ENCODE measurements around the gene CSMD2. TPM values are rescaled to one million over a fixed set of nuclear protein-coding genes. Genes with fewer than 3 reads are reported as not detected.

Gene CSMD2
- polyA plus RNA-seq, 10 donors = 0.52 to 2.2 (median 0.84) TPM

DNA sequence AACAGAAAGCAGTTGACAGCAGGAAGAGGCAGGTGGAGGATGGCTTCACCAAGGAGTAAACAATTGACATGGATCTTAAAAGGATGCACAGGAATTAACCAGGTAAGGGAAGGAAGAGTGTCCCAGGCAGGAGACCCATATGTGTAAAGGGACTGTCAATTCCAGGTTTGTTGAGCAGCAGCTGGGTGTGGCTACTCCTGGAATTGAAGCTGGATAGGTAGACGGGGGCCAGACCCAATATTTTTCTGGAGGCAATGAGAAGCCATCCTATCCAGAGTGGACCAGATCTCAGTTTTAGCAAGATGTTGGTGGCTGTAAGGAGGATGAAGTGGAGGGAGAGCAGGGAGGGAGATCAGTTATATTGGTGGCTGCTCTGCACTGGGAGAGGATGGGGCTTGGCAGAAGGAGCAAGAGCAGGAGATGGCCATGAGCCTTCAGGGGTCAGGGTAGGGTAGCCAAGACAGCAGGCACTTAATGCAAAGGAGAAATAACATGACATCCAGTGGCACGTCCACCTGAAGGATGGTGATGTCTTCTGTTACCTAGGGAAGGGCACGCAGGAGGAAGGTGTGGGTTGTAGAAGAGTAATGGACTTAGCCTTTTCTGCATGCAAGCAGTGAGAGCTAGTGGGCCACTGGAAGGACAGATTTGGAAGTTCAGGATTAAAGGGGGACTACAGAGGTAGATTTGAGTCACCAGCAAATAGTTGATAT is 447.9 kb downstream of the CSMD2 start:
- no peak for DNase-seq

GRCh38 chr1:33715195-33715811 is 449.7 kb downstream of the CSMD2 start:
- DNase-seq = no peak

GRCh38 chr1:33714421-33714820 is 450.6 kb downstream of the CSMD2 start:
- DNase-seq = no peak

GRCh38 chr1:33713058-33713877 is 451.8 kb downstream of the CSMD2 start:
- DNase-seq = no peak

DNA sequence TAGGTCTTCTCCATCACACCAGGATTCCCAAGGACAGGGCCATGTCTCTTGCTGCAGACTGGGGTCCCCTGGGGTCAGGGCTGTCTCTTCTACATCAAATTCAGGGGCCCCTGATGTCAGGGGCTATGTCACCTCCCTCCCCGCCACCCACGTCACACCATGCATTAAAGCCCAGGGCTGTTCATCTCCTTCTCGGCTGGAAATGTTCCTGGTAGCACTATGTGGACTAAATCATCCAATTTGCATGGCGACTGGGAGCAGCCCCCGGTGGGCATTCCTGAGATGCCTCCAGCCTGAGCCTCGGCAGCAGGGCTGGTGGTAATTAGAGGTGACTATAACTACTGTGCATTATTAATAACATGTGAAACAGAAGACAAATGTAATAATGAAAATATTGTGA is 452.8 kb downstream of the CSMD2 start:
- DNase-seq = peak in 1 of 3 donors; percentile 23

DNA sequence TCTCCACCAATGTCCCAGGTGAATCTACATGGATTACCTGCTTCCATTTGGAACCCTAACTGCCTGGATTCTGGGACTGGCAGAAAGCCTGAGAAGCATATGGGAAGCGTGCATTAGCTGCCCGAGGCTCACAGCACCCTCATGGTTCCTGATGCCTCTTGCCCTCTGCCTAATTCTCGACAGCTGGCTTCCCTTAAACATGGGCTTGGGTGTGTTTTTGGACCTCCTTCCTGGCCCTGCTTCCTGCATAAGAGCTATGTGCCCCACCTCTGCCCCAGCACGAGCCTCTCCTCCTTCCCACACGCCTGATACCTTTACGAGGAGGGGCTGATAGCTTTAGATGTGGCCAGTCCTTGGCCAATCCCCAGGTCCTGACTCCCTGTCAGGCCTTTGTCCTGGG is 453.5 kb downstream of the CSMD2 start:
- no peak for DNase-seq

DNA sequence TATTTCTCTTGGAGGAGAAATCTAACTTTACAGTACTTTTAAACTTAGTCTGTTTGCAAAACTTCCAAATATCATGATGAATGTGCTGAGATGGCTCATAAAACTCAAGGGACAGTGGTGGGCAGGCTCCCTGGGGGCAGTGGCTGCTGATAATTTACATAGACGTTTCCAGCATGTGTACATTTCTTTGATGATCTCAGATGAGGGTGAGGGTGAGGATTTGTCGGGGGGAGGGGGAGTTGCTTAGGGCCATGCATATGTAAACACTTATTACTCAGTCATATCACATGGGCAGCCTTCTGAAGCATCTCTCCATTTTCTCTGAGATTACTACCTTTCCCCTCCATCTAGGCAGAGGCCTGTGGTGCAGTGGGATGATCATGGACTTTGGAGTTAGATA is 454.1 kb downstream of the CSMD2 start:
- peak in 1 of 3 donors; percentile 33 for DNase-seq

- DNase-seq = no peak
These were observed 455.0 kb downstream of the CSMD2 start for GRCh38 chr1:33709783-33710718.

GRCh38 chr1:33709174-33709782 is 455.8 kb downstream of the CSMD2 start:
- DNase-seq = no peak

- DNase-seq = no peak
These were observed 458.3 kb downstream of the CSMD2 start for GRCh38 chr1:33706634-33707255.

DNA sequence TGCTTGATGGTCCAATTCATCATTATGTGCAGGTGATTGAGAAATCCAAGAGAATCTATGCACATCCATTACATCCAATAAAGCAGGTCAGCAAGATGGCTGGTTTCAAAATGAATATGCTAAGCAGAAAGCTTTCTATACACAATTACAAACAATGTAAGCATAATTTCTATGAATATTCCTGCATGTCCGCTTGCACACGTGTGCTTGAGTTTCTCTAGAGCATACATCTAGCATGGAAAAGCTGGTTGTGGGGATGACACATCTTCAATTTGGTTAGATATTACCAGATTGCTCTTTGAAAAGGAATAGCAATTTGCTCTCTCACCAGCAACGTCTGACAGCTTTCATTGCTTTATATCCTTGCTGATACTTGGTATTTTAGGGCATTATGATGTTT is 461.6 kb downstream of the CSMD2 start:
- no peak for DNase-seq

DNA sequence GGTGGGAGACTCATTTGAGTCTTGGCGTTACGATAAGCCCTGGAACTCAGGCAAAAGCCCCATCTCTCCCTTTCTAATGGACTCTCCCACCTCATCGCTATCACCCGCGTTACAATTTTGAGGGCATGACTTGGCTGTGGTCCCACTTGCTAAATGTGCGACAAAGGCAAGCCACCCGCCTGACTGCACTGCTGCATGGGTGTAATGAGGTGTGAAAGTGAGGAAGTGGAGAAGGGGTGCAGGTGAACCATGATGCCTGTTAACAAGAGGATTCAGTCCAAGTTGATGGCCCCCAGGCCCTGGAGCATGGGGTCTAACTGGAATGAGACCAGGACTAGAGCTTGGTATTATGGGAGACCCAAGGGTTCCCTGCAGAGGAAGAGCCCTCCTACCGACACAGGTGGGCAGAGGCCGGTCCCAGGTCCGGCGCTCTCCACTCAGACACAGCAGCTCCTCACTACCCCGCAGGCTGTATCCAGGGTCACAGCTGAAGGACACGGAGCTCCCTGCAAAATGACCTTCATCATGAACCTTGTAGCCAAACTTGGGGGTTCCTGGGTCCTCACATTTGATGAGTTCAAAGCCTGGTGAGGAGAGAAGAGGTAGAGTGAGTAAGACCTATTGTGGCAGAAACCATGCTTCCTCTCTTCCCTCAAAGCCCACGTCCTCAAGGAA is 466.5 kb downstream of the CSMD2 start:
- no peak for DNase-seq

- DNase-seq = no peak
These were observed 467.2 kb downstream of the CSMD2 start for GRCh38 chr1:33697816-33698215.

DNA sequence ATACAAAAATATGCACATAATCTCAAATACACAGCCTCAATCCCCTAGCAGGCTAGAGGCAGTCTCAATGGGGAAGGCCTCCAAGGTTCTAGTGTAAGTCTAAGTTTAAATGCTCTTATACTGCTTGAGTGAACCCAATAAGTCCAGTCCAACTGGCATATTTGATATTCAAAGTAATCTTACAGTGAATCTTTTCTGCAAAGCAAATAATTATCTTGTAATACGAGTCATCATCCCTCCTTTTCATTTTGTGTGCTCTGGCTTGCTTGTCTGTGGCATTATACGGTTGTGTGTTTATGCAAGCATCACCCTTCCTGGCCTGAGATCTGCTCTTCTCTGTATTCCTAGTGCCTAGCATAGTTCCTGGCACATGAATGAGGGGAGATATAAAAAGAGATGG is 468.1 kb downstream of the CSMD2 start:
- DNase-seq = no peak

DNA sequence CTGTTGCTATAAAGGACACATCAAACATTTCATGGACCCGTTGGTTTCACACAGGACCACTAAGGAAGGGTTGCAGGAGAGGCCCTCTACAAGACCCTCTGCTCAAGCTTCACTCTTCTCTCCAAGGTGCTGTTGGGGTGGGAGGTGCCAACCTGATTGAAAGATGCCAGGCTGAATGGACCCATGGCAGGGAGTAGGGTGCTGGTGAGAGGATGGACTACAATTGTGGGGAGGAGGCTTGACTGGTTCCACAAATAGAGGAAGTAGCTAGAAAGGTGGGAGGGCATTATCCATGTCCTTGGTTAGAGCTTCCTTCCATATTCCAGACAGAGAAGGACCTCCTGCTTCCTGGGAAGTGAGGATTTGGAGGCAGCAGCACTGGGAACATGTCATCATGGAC is 468.7 kb downstream of the CSMD2 start:
- no peak for DNase-seq

DNA sequence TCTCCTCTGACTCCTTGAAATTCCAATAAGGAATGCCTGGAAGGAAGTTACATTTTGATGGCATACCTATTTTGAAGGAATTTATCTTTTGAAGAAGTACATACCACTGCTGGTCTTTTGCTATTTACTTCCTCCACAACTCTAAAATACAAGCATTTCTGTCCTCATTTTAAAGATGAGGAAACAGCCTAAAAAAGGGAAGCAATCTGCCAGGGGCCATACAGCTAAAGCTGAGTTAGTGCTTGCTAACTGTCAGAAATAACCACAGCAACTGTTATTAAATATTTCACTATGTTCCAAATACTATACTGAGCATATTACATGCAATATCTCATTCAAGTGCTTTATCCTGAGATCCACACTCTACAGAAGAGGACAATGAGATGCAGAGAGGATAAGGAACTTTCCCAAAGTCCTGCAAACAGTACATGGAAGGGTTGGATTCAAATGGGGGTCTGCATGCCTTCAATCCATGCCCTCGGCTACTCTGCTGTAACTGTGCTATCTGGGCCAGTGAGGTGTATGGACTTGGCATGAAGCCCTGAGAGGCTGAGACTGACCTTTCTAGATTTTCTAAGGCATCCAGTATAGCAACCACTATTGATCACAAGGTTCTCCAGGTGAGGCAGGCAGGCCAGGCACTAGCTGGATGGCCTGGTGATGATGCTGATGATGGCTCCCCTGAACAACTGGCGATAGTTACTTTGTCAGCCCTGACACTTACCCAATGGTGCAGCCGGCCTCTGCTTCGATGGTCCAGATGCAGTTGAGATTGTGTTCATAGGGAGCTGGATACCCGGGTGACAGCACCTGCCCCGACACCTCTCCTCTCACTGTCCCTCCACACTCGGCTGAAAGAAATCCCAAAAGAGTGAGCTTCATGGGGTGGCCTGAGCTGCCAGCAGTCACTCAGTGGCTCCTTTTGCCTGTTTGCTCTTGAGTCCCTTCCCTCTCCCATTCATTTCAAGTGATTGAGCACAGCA is 472.5 kb downstream of the CSMD2 start:
- no peak for DNase-seq

DNA sequence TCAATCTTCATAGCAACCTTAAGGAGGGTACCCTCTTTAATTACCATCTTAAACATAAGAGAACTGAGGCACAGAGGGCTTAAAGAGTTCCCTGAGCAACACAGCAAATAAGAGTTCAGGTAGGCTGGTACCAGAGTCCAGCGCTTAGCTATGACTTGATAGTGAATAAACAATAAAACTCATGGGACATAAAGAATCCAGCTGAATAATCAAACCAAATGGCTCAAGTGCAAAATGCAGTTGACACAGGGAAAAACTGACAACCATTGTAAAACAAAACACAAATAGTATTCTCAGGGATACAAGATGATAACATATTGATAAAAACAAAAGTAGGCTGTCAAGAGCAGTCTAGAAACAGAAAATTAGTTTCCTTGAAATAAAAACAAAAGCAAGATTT is 478.0 kb downstream of the CSMD2 start:
- no peak for DNase-seq

GRCh38 chr1:33686551-33686950 is 478.5 kb downstream of the CSMD2 start:
- no peak for DNase-seq

GRCh38 chr1:33685256-33685655 is 479.8 kb downstream of the CSMD2 start:
- peak in 2 of 3 donors; percentile 12 to 30 for DNase-seq

Data from muscle of back (tissue), 11 donors.